ENCODE results near the gene REP15. TPM values are rescaled to one million over a fixed set of nuclear protein-coding genes. Genes with fewer than 3 reads are reported as not detected.

The REP15 gene
- total RNA-seq, 1 experiment from 2014 or later = 1.3 TPM

GRCh38 chr12:27705263-27705662, 9.0 kb downstream of the REP15 start:
- no CpG with 5 or more reads among the region's 8 CpGs for WGBS (ENCODE audit: extremely low coverage, insufficient read length, low lambda C conversion rate)
- H3K4ac ChIP-seq (ENCODE audit: low read depth, low read length) = no peak overlapping the region
- H3K27ac Mint-ChIP-seq = no peak overlapping the region
- H4K8ac ChIP-seq (replicated peaks; ENCODE audit: insufficient read length, low read depth, low read length) = no peak overlapping the region
- no peak overlapping the region for H3K56ac ChIP-seq (ENCODE audit: insufficient read length, low read depth, low read length)
- no peaks in the 10 kb centered on the region for H4K20me1 ChIP-seq (ENCODE audit: control insufficient read depth, insufficient read depth, insufficient read length)
- peak; percentile 55; the same call in 2 of the 3 replicates for TF ChIP-seq CTCF (conservative IDR thresholded peaks at IDR 0.05)
- H3K27ac ChIP-seq (ENCODE audit: insufficient read length, low read depth, low read length) = no peak overlapping the region
- H3K4me1 Mint-ChIP-seq = peaks cover 5 to 6% of the 10 kb centered on the region in 2 experiments
- H2BK120ac ChIP-seq (ENCODE audit: low read depth, low read length, poor library complexity, severe bottlenecking) = no peak overlapping the region
- H2BK5ac ChIP-seq (ENCODE audit: insufficient read length, low read length) = no peak overlapping the region
- no peaks in the 10 kb centered on the region for H3K36me3 Mint-ChIP-seq (ENCODE audit: insufficient read depth in 1 of 3, low read depth in 3 of 3)
- H3K9ac ChIP-seq (ENCODE audit: extremely low read depth, insufficient read length, low read length) = no peak overlapping the region
- no peak overlapping the region for H3K23ac ChIP-seq (ENCODE audit: insufficient read length, low read depth, low read length)
- no peak overlapping the region for H4K5ac ChIP-seq (ENCODE audit: insufficient read length, low read depth, low read length)
- H3K4me2 ChIP-seq (ENCODE audit: insufficient read depth, insufficient read length, low read length) = no peak overlapping the region
- H3T11ph ChIP-seq (ENCODE audit: low read length) = no peak overlapping the region
- no peaks in the 10 kb centered on the region for H3K79me2 ChIP-seq (ENCODE audit: insufficient read depth, low read length)
- H3K9me3 ChIP-seq (ENCODE audit: control insufficient read depth, low read depth, low read length) = no peaks in the 10 kb centered on the region
- H3K9me3 Mint-ChIP-seq = 0 out of 5 replicates have a peak, but pooled peaks cover 0 to 3% of the 10 kb centered on the region in 2 experiments
- H3K4me1 ChIP-seq (ENCODE audit: insufficient read depth, low read length) = no peaks in the 10 kb centered on the region
- no peak overlapping the region for H4K91ac ChIP-seq (ENCODE audit: insufficient read length, low read depth, low read length)
- H3K23me2 ChIP-seq (ENCODE audit: insufficient read length, low read depth, low read length, poor library complexity, severe bottlenecking) = no peaks in the 10 kb centered on the region
- H2BK20ac ChIP-seq (ENCODE audit: low read depth, low read length, poor library complexity, severe bottlenecking) = no peak overlapping the region
- no peak overlapping the region for H2AK5ac ChIP-seq (ENCODE audit: insufficient read length, low read length)
- no peaks in the 10 kb centered on the region for H3K27me3 ChIP-seq (ENCODE audit: insufficient read depth, low read length)
- H3K18ac ChIP-seq (ENCODE audit: insufficient read length, low read depth, low read length) = no peak overlapping the region
- DNase-seq = peak; percentile 82
- H2BK12ac ChIP-seq (ENCODE audit: insufficient read length, low read depth, low read length) = no peak overlapping the region
- H3K14ac ChIP-seq (ENCODE audit: insufficient read depth, low read length) = no peak overlapping the region
- no peak overlapping the region for H2AFZ ChIP-seq (ENCODE audit: low read length)
- no peaks in the 10 kb centered on the region; the same call in 1 of the 2 replicates for H3K27me3 Mint-ChIP-seq (ENCODE audit: low read depth)
- no peak overlapping the region for H3K4me3 Mint-ChIP-seq
- no peaks in the 10 kb centered on the region for H3K79me1 ChIP-seq (ENCODE audit: insufficient read depth, low read depth, low read length, poor library complexity, severe bottlenecking)
- no peak overlapping the region for H2BK15ac ChIP-seq (ENCODE audit: low read depth, low read length)
